ENCODE results near the gene MRPS27.

DNA sequence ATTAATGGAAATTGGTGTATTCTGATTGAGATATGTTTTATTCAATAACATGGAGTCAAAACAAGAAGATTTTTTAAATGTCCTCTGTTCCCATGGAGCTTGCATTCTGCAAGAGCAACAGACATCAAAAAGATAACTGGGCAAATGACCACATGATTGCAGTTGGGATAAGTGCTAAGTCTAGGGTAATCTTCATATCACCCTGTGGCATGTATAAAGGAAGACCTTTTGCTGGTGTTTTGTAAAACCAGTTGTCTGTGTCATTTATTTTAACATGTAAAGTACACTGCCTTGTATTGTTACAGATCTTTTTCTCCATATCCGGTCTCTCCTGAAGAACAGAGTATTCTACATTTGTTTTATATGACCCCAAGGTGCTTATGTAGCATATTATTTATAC lies 44.1 kb upstream of the MRPS27 start:
- TF ChIP-seq CTCF (IDR thresholded peaks at IDR 0.05; ENCODE audit: low read depth, low read length, missing input control) (no peak), YY1 (IDR thresholded peaks at IDR 0.05) (no peak), JUND (IDR thresholded peaks at IDR 0.05) (no peak), MAX (IDR thresholded peaks at IDR 0.05) (no peak)

All from liver (tissue), 3 donors.